Activated naive CD4-positive, alpha-beta T cell treated with anti-CD3 and anti-CD28 coated beads, Interleukin-2, amount 10 ng/mL, durations not matched to agents 7 days and 5 days (primary cell): ENCODE data around the gene TSTD1.

Experiments
- CTCF ChIA-PET: fragments of 350-600 bp; sonication (Branson Sonifier 250); formaldehyde crosslinking; loops from one replicate; lab custom pipeline; 2021; ENCODE audit warnings: antibody characterized with exemption; lab: Charles Lee
- DNase-seq: peaks from one replicate; pipeline ENCODE4 v3.0.0-alpha.2; 2020
- H3K27ac Mint-ChIP-seq: one replicate; pipeline ENCODE4 v1.8.0; 2021; ENCODE audit warnings: mild to moderate bottlenecking, moderate library complexity, mixed read lengths
- H3K27me3 Mint-ChIP-seq: one replicate; pipeline ENCODE4 v1.8.0; 2021; ENCODE audit warnings: mild to moderate bottlenecking, mixed read lengths
- H3K36me3 Mint-ChIP-seq: one replicate; pipeline ENCODE4 v1.8.0; 2021; ENCODE audit warnings: mixed read lengths
- H3K4me1 Mint-ChIP-seq: one replicate; pipeline ENCODE4 v1.8.0; 2021; ENCODE audit warnings: mixed read lengths
- H3K4me3 Mint-ChIP-seq: one replicate; pipeline ENCODE4 v1.8.0; 2021; ENCODE audit warnings: mild to moderate bottlenecking, moderate library complexity, mixed read lengths
- H3K9me3 Mint-ChIP-seq: one replicate; pipeline ENCODE4 v1.8.0; 2021; ENCODE audit warnings: mixed read lengths

TSTD1 gene

GRCh38 chr1:161038523-161039153, at the start of gene TSTD1:
TSTD1 (minus strand) TSS chr1:161038964; CDS start chr1:161038889, 75 bp downstream.
- H3K36me3 Mint-ChIP-seq, result peaks cover 43% of the 10 kb centered on the region

GRCh38 chr1:161086457-161086856, 47.7 kb upstream of the TSTD1 start:
- Mint-ChIP-seq H3K4me1 (peaks cover 11% of the 10 kb centered on the region), H3K36me3 (no peaks in the 10 kb centered on the region), H3K27ac (no peak overlapping the region), H3K9me3 (no peaks in the 10 kb centered on the region), H3K4me3 (no peak overlapping the region), H3K27me3 (peaks cover 38% of the 10 kb centered on the region)
- DNase-seq, result no peak
- CTCF ChIA-PET, result interaction anchor here (1.0 to 3.1 kb wide), 3 partner anchors 11 to 31 kb away, joined by 3 to 20 read pairs (median 9); no protein-coding TSS in a partner anchor

More at GRCh38 chr1:161038523-161039153, at the start of gene TSTD1:
- peak; percentile 91 for DNase-seq
- Mint-ChIP-seq H3K9me3 (no peaks in the 10 kb centered on the region), H3K27me3 (no peaks in the 10 kb centered on the region), H3K4me3 (peak within 1 kb of the TSS; percentile 92), H3K27ac (peak within 1 kb of the TSS; percentile 95), H3K4me1 (peaks cover 48% of the 10 kb centered on the region)
- CTCF ChIA-PET, result interaction anchor here (1.5 to 6.1 kb wide), 4 partner anchors 17 to 58 kb away, joined by 3 to 65 read pairs (median 20); partner anchors contain the start of gene KLHDC9

- CTCF ChIA-PET, result interaction anchor here (0.5 to 3.1 kb wide), 4 partner anchors 12 to 805 kb away, joined by 3 to 20 read pairs (median 5); partner anchors contain the start of gene KLHDC9
Observed at GRCh38 chr1:161085165-161085564, 46.4 kb upstream of the TSTD1 start.

GRCh38 chr1:161084597-161084988, 45.8 kb upstream of the TSTD1 start:
- peaks cover 45% of the 10 kb centered on the region for H3K27me3 Mint-ChIP-seq
- H3K4me1 Mint-ChIP-seq, result no peaks in the 10 kb centered on the region
- no peaks in the 10 kb centered on the region for H3K9me3 Mint-ChIP-seq
- CTCF ChIA-PET, result interaction anchor here (1.1 to 3.1 kb wide), 3 partner anchors 12 to 13 kb away, joined by 3 to 20 read pairs (median 7); partner anchors contain the start of gene KLHDC9
- no peaks in the 10 kb centered on the region for H3K36me3 Mint-ChIP-seq
- H3K27ac Mint-ChIP-seq, result no peak overlapping the region
- no peak for DNase-seq
- no peak overlapping the region for H3K4me3 Mint-ChIP-seq

More at GRCh38 chr1:161085165-161085564, 46.4 kb upstream of the TSTD1 start:
- DNase-seq, result no peak
- Mint-ChIP-seq H3K4me3 (no peak overlapping the region), H3K27ac (no peak overlapping the region), H3K36me3 (no peaks in the 10 kb centered on the region), H3K27me3 (peaks cover 42% of the 10 kb centered on the region), H3K4me1 (peaks cover 1% of the 10 kb centered on the region), H3K9me3 (no peaks in the 10 kb centered on the region)

GRCh38 chr1:161083748-161084596, 45.2 kb upstream of the TSTD1 start:
- Mint-ChIP-seq H3K27ac (no peak overlapping the region), H3K9me3 (no peaks in the 10 kb centered on the region), H3K4me3 (no peak overlapping the region), H3K4me1 (peaks cover 2% of the 10 kb centered on the region), H3K27me3 (peaks cover 51% of the 10 kb centered on the region), H3K36me3 (no peaks in the 10 kb centered on the region)
- no peak for DNase-seq
- CTCF ChIA-PET, result interaction anchor here (2.0 to 3.1 kb wide), 2 partner anchors 11 to 13 kb away, joined by 7 to 20 read pairs; no protein-coding TSS in a partner anchor

- CTCF ChIA-PET, result interaction anchor here (1.1 kb wide), 1 partner anchor 13 kb away, joined by 3 read pairs; no protein-coding TSS in a partner anchor
- Mint-ChIP-seq H3K4me3 (no peak overlapping the region), H3K4me1 (peaks cover 2% of the 10 kb centered on the region)
Observed at GRCh38 chr1:161082996-161083747, 44.4 kb upstream of the TSTD1 start.

GRCh38 chr1:161082483-161082882, 43.7 kb upstream of the TSTD1 start:
- H3K4me1 Mint-ChIP-seq, result peaks cover 2% of the 10 kb centered on the region
- peak overlapping the region; percentile 20 for H3K27ac Mint-ChIP-seq
- no peaks in the 10 kb centered on the region for H3K36me3 Mint-ChIP-seq
- CTCF ChIA-PET, result interaction anchor here (1.1 to 2.5 kb wide), 2 partner anchors 12 to 15 kb away, joined by 3 to 12 read pairs; partner anchors contain the start of gene KLHDC9
- H3K9me3 Mint-ChIP-seq, result no peaks in the 10 kb centered on the region
- DNase-seq, result no peak
- peaks cover 50% of the 10 kb centered on the region for H3K27me3 Mint-ChIP-seq
- no peak overlapping the region for H3K4me3 Mint-ChIP-seq

More at GRCh38 chr1:161082996-161083747, 44.4 kb upstream of the TSTD1 start:
- Mint-ChIP-seq H3K27ac (no peak overlapping the region), H3K36me3 (no peaks in the 10 kb centered on the region), H3K27me3 (peaks cover 52% of the 10 kb centered on the region), H3K9me3 (no peaks in the 10 kb centered on the region)
- no peak for DNase-seq

- Mint-ChIP-seq H3K4me3 (no peak overlapping the region), H3K4me1 (peaks cover 2% of the 10 kb centered on the region), H3K27me3 (peaks cover 42% of the 10 kb centered on the region), H3K27ac (no peak overlapping the region), H3K36me3 (no peaks in the 10 kb centered on the region), H3K9me3 (no peaks in the 10 kb centered on the region)
- no peak for DNase-seq
- CTCF ChIA-PET, result interaction anchor here (0.6 to 2.5 kb wide), 2 partner anchors 16 to 241 kb away, joined by 3 to 12 read pairs; partner anchors contain the start of gene KLHDC9
Observed at GRCh38 chr1:161081519-161081918, 42.8 kb upstream of the TSTD1 start.

GRCh38 chr1:161080441-161081405, 42.0 kb upstream of the TSTD1 start:
- no peak for DNase-seq
- H3K4me3 Mint-ChIP-seq, result no peak overlapping the region
- no peak overlapping the region for H3K27ac Mint-ChIP-seq
- CTCF ChIA-PET, result interaction anchor here (0.6 to 2.5 kb wide), 3 partner anchors 10 to 240 kb away, joined by 3 to 12 read pairs (median 5); partner anchors contain the start of gene KLHDC9
- no peaks in the 10 kb centered on the region for H3K9me3 Mint-ChIP-seq
- H3K4me1 Mint-ChIP-seq, result peaks cover 2% of the 10 kb centered on the region
- peaks cover 37% of the 10 kb centered on the region for H3K27me3 Mint-ChIP-seq
- H3K36me3 Mint-ChIP-seq, result no peaks in the 10 kb centered on the region

- no peak overlapping the region for H3K4me3 Mint-ChIP-seq
- CTCF ChIA-PET, result interaction anchor here (1.1 to 1.3 kb wide), 2 partner anchors 9 to 11 kb away, joined by 3 to 5 read pairs; no protein-coding TSS in a partner anchor
- no peaks in the 10 kb centered on the region for H3K36me3 Mint-ChIP-seq
Observed at GRCh38 chr1:161079436-161080110, 40.8 kb upstream of the TSTD1 start.

GRCh38 chr1:161077426-161077825, 38.7 kb upstream of the TSTD1 start:
- Mint-ChIP-seq H3K36me3 (no peaks in the 10 kb centered on the region), H3K4me3 (no peak overlapping the region), H3K27ac (no peak overlapping the region), H3K9me3 (no peaks in the 10 kb centered on the region), H3K27me3 (peaks cover 18% of the 10 kb centered on the region), H3K4me1 (peaks cover 13% of the 10 kb centered on the region)
- CTCF ChIA-PET, result interaction anchor here (1.4 kb wide), 1 partner anchor 18 kb away, joined by 5 read pairs; no protein-coding TSS in a partner anchor
- DNase-seq, result no peak

More at GRCh38 chr1:161079436-161080110, 40.8 kb upstream of the TSTD1 start:
- Mint-ChIP-seq H3K9me3 (no peaks in the 10 kb centered on the region), H3K4me1 (peaks cover 2% of the 10 kb centered on the region), H3K27ac (no peak overlapping the region), H3K27me3 (peaks cover 26% of the 10 kb centered on the region)
- no peak for DNase-seq

- no peak for DNase-seq
- Mint-ChIP-seq H3K27me3 (peaks cover 18% of the 10 kb centered on the region), H3K4me1 (peaks cover 22% of the 10 kb centered on the region), H3K36me3 (no peaks in the 10 kb centered on the region), H3K27ac (no peak overlapping the region), H3K9me3 (no peaks in the 10 kb centered on the region), H3K4me3 (no peak overlapping the region)
- CTCF ChIA-PET, result interaction anchor here (0.6 to 1.4 kb wide), 3 partner anchors 19 to 28 kb away, joined by 3 to 6 read pairs (median 5); no protein-coding TSS in a partner anchor
Observed at GRCh38 chr1:161076410-161076809, 37.6 kb upstream of the TSTD1 start.
